Subcutaneous adipose tissue (tissue), 4 donors: Measurements from ENCODE around the gene CDC26. TPM values are rescaled to one million over a fixed set of nuclear protein-coding genes. Genes with fewer than 3 reads are reported as not detected.

Experiments used
- total RNA-seq, 4 donors: library from RNA; depleted of rRNA; stranded (reverse); fragments of >200 nt; gene quantifications; one replicate each; pipeline ENCODE4 v1.1.0, GENCODE V29; 2016
- TF ChIP-seq, protein P1 (sequence below): fragments of 450-650 bp; IDR thresholded peaks from one replicate; pipeline ENCODE4 v1.5.1; 2016; ENCODE audit warnings: low read depth, mild to moderate bottlenecking, control low read depth, antibody characterized with exemption, moderate library complexity

Gene CDC26
- total RNA-seq, 4 donors from 2014 or later = 18.3 to 68.2 (median 31.5) TPM

GRCh38 chr9:113250807-113251206 is 24.6 kb downstream of the CDC26 start:
- TF ChIP-seq, protein P1, sequence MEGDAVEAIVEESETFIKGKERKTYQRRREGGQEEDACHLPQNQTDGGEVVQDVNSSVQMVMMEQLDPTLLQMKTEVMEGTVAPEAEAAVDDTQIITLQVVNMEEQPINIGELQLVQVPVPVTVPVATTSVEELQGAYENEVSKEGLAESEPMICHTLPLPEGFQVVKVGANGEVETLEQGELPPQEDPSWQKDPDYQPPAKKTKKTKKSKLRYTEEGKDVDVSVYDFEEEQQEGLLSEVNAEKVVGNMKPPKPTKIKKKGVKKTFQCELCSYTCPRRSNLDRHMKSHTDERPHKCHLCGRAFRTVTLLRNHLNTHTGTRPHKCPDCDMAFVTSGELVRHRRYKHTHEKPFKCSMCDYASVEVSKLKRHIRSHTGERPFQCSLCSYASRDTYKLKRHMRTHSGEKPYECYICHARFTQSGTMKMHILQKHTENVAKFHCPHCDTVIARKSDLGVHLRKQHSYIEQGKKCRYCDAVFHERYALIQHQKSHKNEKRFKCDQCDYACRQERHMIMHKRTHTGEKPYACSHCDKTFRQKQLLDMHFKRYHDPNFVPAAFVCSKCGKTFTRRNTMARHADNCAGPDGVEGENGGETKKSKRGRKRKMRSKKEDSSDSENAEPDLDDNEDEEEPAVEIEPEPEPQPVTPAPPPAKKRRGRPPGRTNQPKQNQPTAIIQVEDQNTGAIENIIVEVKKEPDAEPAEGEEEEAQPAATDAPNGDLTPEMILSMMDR = no peak

GRCh38 chr9:113247640-113248039 is 27.7 kb downstream of the CDC26 start:
- TF ChIP-seq, protein P1 = no peak

DNA sequence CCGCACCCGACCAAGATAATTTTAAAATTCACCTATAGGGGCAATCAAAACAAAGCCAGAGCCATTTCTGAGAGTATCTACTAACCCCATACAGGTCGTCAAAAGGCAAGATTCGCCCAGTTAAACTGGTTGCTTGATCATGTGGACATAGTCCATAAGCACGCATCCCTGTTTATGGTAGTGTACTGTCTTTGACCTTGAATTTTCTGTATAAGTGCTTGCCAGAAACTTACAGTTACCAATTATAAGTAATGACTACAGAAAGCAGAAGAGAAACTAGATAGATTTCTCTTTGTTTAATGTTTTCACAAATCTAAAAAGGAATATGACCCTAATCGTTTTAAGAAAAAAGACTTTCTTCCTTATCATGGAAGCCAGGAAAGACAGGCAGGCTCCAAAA is 28.4 kb downstream of the CDC26 start:
- TF ChIP-seq, protein P1 = no peak

GRCh38 chr9:113245894-113246293 is 29.5 kb downstream of the CDC26 start:
- TF ChIP-seq, protein P1 = no peak

DNA sequence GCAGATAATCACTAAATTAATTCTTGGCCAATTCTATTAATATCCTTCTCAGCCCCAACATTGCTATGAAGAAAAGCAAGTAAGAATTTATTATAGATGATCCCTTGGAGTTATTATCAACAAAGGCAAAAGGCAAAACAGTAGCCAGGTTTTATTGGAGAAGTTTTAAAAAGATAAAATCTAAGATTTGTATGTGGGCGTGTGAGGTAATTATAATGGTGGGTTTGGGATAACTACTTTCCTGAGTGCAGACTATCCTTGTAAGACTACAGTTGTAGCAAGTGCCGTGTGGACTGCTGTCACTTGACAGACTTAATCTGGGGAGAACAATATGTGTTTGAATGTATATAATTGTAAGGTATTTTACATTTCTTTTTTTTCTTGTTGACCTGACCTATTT is 30.8 kb downstream of the CDC26 start:
- TF ChIP-seq, protein P1 = no peak

DNA sequence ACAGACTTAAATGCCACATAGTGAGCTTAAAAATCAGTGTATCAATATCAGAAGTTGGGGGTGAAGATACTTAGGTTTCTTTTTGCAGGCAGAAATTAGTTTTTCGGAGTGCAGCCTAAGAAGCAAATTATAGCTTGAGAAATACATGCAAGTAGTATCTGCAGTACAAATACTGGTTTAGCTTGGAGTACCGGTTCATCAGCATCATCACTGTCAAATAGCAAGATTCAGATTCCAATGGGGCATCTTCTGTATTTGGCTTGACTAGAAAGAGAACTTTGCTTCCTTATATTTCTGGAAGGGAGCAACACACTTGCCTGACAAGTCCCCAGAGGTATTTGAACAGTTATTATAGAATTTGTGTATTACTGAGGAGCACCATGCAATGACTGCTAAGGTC is 34.2 kb downstream of the CDC26 start:
- TF ChIP-seq, protein P1 = no peak

DNA sequence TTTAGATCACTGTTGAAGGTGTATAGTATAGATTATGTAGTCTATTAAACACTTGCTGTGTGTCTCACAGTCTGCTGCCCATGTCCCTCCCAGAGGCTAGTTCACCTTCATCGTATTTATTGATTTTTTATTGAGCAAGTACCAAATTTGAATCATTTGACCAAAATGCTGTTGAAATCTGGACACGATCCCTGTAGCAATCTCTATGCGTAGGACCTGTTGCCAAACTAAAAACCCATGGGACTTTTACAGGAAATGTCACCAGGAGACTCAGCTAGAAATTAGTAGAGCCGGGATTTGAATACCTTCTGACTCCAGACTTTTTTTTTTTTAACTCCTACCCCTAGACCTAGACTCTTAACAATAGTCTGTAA is 36.5 kb downstream of the CDC26 start:
- TF ChIP-seq, protein P1 = no peak
